CD8-positive, alpha-beta memory T cell (primary cell): ENCODE measurements around the gene MAGI1. TPM values are rescaled to one million over a fixed set of nuclear protein-coding genes. Genes with fewer than 3 reads are reported as not detected.

Experiments used
- CTCF ChIA-PET: fragments of 350-600 bp; sonication (Branson Sonifier 250); formaldehyde crosslinking; loops from one replicate; lab custom pipeline; 2021; ENCODE audit warnings: antibody characterized with exemption; lab: Charles Lee
- POLR2A ChIA-PET: fragments of 350-600 bp; sonication (Branson Sonifier 250); formaldehyde crosslinking; loops from one replicate; lab custom pipeline; 2021; ENCODE audit warnings: antibody characterized with exemption; lab: Charles Lee
- DNase-seq, 5 donors: peaks; one replicate each; pipeline versions ENCODE4 v3.0.0 to v3.0.0-alpha.2; 2020 to 2022; ENCODE audit warnings: mixed read lengths in 1 of 5
- H3K27ac ChIP-seq: one replicate; pipeline ENCODE4 v1.7.0; 2013; ENCODE audit warnings: low read depth, mild to moderate bottlenecking, low read length, moderate library complexity
- H3K27me3 ChIP-seq: 2 replicates; pipeline ENCODE4 v1.7.0; 2013; ENCODE audit warnings: low read length, mild to moderate bottlenecking; ENCODE audit not compliant: insufficient read depth, poor library complexity, severe bottlenecking
- H3K36me3 ChIP-seq: 2 replicates; pipeline ENCODE4 v1.7.0; 2013; ENCODE audit warnings: mild to moderate bottlenecking, low read length, moderate library complexity; ENCODE audit not compliant: insufficient read depth
- H3K4me1 ChIP-seq: 2 replicates; pipeline ENCODE4 v1.7.0; 2013; ENCODE audit warnings: mild to moderate bottlenecking, low read length, moderate library complexity; ENCODE audit not compliant: insufficient read depth
- H3K4me3 ChIP-seq: 2 replicates; pipeline ENCODE4 v1.7.0; 2013; ENCODE audit warnings: mild to moderate bottlenecking, low read length
- H3K9me3 ChIP-seq: 2 replicates; pipeline ENCODE4 v1.7.0; 2013; ENCODE audit warnings: mild to moderate bottlenecking, low read length
- H3K27ac Mint-ChIP-seq, 8 donors: one replicate each; pipeline ENCODE4 v1.8.0; 2020 to 2021; ENCODE audit warnings: mixed read lengths in 8 of 8, mild to moderate bottlenecking in 6 of 8, inconsistent platforms in 3 of 8, moderate library complexity in 3 of 8
- H3K27me3 Mint-ChIP-seq, 2 donors: one replicate each; pipeline ENCODE4 v1.8.0; 2020 to 2021; ENCODE audit warnings: mixed read lengths in 2 of 2, mild to moderate bottlenecking in 1 of 2, moderate library complexity in 1 of 2
- H3K36me3 Mint-ChIP-seq, 3 donors: one replicate each; pipeline ENCODE4 v1.8.0; 2020 to 2021; ENCODE audit warnings: mixed read lengths in 3 of 3, inconsistent platforms in 1 of 3, mild to moderate bottlenecking in 1 of 3
- H3K4me1 Mint-ChIP-seq, 3 donors: one replicate each; pipeline ENCODE4 v1.8.0; 2020 to 2021; ENCODE audit warnings: mixed read lengths in 3 of 3, inconsistent platforms in 1 of 3, mild to moderate bottlenecking in 1 of 3
- H3K4me3 Mint-ChIP-seq, 7 donors: one replicate each; pipeline ENCODE4 v1.8.0; 2020 to 2021; ENCODE audit warnings: mixed read lengths in 7 of 7, mild to moderate bottlenecking in 6 of 7, moderate library complexity in 4 of 7, inconsistent platforms in 2 of 7
- H3K9me3 Mint-ChIP-seq, 5 donors: one replicate each; pipeline ENCODE4 v1.8.0; 2020 to 2022; ENCODE audit warnings: mixed read lengths in 5 of 5, mild to moderate bottlenecking in 3 of 5, moderate library complexity in 2 of 5, inconsistent platforms in 1 of 5
- polyA plus RNA-seq: library from polyadenylated mRNA; unstranded; fragments of 300-500 nt; fragmentation: Illumina TruSeq; gene quantifications from one replicate; pipeline ENCODE4 v1.2.3, GENCODE V29; 2021
- total RNA-seq, 2 experiments: library from RNA; stranded (reverse); gene quantifications; one replicate each; pipeline ENCODE4 v1.2.3, GENCODE V29; 2021

The MAGI1 gene
- total and polyA plus RNA-seq, 3 experiments from 2014 or later: 0.15 to 0.42 TPM; not detected in 1

DNA sequence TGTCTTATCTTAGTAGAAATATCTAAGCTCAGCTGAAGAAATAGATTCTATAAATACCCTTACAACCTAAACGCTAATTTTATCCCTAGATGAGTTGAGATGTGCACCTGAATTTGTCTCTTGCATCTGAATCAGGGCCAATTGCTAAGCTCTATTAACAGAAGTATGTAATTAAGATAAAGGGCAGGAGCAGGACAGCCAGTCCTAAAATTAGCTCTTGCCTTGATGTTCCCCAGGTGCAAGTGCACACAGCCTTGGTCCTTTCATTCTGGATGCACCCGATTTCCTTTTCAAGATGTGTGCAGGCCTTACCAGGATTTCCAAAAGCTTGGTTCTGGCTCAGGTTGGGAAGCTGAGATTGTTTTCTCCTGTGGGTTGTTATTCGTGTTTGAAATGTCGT, 52.4 kb downstream of the MAGI1 start:
- no peaks in the 10 kb centered on the region for H3K4me1 ChIP-seq
- ChIA-PET CTCF (interaction anchor here (1.1 kb wide), 1 partner anchor 9 kb away, joined by 3 read pairs; no protein-coding TSS in a partner anchor), POLR2A (no interaction called here)
- no peaks in the 10 kb centered on the region for H3K9me3 ChIP-seq
- H3K9me3 Mint-ChIP-seq: peaks cover 0 to 3% (median 0%) of the 10 kb centered on the region in 5 donors
- H3K36me3 Mint-ChIP-seq: no peaks in the 10 kb centered on the region
- no peak overlapping the region for H3K27ac ChIP-seq
- no peak for DNase-seq
- H3K27ac Mint-ChIP-seq: no peak overlapping the region
- no peaks in the 10 kb centered on the region for H3K4me1 Mint-ChIP-seq
- peaks cover 4 to 5% of the 10 kb centered on the region in 2 donors for H3K27me3 Mint-ChIP-seq
- no peaks in the 10 kb centered on the region for H3K27me3 ChIP-seq
- H3K4me3 ChIP-seq: no peak overlapping the region
- H3K36me3 ChIP-seq: no peaks in the 10 kb centered on the region
- H3K4me3 Mint-ChIP-seq: no peak overlapping the region

DNA sequence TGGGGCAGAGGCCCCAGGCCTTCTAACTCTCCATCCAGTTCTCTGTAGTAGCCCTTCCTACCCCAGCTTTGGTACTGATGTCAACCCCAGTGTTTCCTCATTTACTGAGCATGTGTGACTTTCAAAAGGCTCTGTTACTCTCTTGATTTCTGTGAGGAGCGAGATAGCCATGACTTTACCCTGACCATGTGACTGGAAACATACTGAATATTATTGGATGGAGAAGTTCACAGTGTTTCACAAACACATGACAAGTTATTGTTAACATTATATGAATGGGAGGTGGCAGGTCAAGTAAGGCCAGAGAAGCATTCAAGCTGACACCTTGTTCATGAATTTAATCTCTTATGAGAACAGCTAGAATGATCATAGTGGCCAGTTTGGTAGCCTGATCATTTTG, 53.7 kb downstream of the MAGI1 start:
- peaks cover 4 to 5% of the 10 kb centered on the region in 2 donors for H3K27me3 Mint-ChIP-seq
- H3K36me3 Mint-ChIP-seq: no peaks in the 10 kb centered on the region
- Histone ChIP-seq H3K9me3 (no peaks in the 10 kb centered on the region), H3K36me3 (no peaks in the 10 kb centered on the region), H3K4me3 (no peak overlapping the region), H3K27ac (no peak overlapping the region), H3K27me3 (no peaks in the 10 kb centered on the region), H3K4me1 (no peaks in the 10 kb centered on the region)
- POLR2A ChIA-PET: no interaction called here
- CTCF ChIA-PET: no interaction called here
- no peaks in the 10 kb centered on the region for H3K4me1 Mint-ChIP-seq
- no peak overlapping the region for H3K27ac Mint-ChIP-seq
- peaks cover 0 to 3% (median 0%) of the 10 kb centered on the region in 5 donors for H3K9me3 Mint-ChIP-seq
- no peak for DNase-seq
- H3K4me3 Mint-ChIP-seq: no peak overlapping the region

DNA sequence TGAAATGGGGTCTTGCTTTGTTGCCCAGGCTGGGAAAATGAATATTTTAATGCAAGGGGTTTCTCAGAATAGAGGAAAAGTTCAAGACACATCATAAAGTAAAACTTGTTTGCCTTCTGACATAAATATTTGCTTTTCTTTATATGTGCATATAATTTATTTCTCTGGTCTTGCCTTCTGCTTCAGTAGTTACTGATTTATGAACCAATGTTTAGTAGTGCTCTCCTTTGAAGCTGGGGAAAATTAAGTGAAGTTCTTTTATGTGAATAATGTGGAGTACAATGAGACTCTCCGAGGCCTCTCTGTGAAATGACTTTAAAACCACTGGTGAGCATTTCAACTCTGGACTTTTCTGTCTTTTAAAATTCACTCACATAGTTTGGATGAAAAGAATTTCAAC, 55.6 kb downstream of the MAGI1 start:
- POLR2A ChIA-PET: no interaction called here
- CTCF ChIA-PET: no interaction called here
- no peak for DNase-seq
- Mint-ChIP-seq H3K27ac (no peak overlapping the region), H3K4me1 (no peaks in the 10 kb centered on the region), H3K9me3 (peaks cover 0 to 6% (median 0%) of the 10 kb centered on the region in 5 donors), H3K36me3 (no peaks in the 10 kb centered on the region), H3K27me3 (peaks cover 0 to 3% of the 10 kb centered on the region in 2 donors), H3K4me3 (no peak overlapping the region)
- H3K27me3 ChIP-seq: no peaks in the 10 kb centered on the region
- H3K4me1 ChIP-seq: no peaks in the 10 kb centered on the region
- H3K9me3 ChIP-seq: no peaks in the 10 kb centered on the region
- no peak overlapping the region for H3K27ac ChIP-seq
- no peak overlapping the region for H3K4me3 ChIP-seq
- no peaks in the 10 kb centered on the region for H3K36me3 ChIP-seq

DNA sequence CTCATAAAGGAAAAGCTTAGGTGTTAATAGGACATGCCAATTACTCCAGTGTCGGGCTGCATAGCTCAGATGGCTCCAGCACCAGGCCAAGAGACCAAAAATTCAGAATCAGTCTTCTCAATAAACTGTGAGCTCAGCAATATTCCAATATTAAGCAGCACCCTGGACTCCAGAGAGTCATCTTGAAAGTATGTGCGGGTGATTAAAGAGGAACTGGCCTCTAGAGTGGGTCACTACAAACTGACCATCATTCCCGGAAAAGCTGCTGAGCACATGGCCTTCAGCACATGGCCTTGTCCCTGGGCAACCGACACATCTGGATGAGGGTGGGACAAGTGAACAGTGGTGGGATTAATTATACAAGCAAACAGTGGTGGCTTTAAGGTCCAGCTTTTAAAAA, 59.0 kb downstream of the MAGI1 start:
- H3K4me1 ChIP-seq: no peaks in the 10 kb centered on the region
- no peak overlapping the region for H3K27ac Mint-ChIP-seq
- no peaks in the 10 kb centered on the region for H3K36me3 Mint-ChIP-seq
- DNase-seq: no peak
- ChIA-PET POLR2A (no interaction called here), CTCF (no interaction called here)
- H3K4me3 ChIP-seq: no peak overlapping the region
- no peak overlapping the region for H3K27ac ChIP-seq
- no peaks in the 10 kb centered on the region for H3K27me3 Mint-ChIP-seq
- no peak overlapping the region for H3K4me3 Mint-ChIP-seq
- H3K9me3 ChIP-seq: no peaks in the 10 kb centered on the region
- no peaks in the 10 kb centered on the region for H3K36me3 ChIP-seq
- no peaks in the 10 kb centered on the region for H3K27me3 ChIP-seq
- peaks cover 0 to 6% (median 0%) of the 10 kb centered on the region in 5 donors for H3K9me3 Mint-ChIP-seq
- H3K4me1 Mint-ChIP-seq: no peaks in the 10 kb centered on the region

DNA sequence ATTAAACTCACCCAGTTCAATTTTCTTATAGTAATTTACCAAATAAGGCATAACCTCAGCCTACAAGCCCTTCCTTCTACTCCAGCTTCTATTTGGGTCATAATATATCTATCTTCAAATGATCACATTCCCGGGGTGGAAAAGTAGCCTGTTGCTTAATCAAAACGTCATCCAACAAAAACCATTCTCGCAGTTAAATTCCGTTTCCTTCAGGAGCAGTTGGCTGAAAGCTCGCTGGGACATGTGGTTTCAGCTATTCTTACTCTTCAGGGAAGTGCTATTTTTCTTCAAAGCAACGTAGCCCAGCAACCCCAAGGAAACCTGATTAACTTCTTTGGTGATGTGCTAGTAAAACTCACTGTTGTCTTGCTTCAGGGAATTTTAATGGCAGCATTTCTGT, 59.6 kb downstream of the MAGI1 start:
- H3K4me1 ChIP-seq: no peaks in the 10 kb centered on the region
- no peaks in the 10 kb centered on the region for H3K27me3 ChIP-seq
- Mint-ChIP-seq H3K36me3 (no peaks in the 10 kb centered on the region), H3K27me3 (peaks cover 0 to 1% of the 10 kb centered on the region in 2 donors), H3K9me3 (peaks cover 0 to 6% (median 0%) of the 10 kb centered on the region in 5 donors), H3K4me1 (no peaks in the 10 kb centered on the region), H3K4me3 (no peak overlapping the region), H3K27ac (no peak overlapping the region)
- no peak for DNase-seq
- no peaks in the 10 kb centered on the region for H3K9me3 ChIP-seq
- H3K36me3 ChIP-seq: no peaks in the 10 kb centered on the region
- H3K27ac ChIP-seq: no peak overlapping the region
- ChIA-PET POLR2A (no interaction called here), CTCF (no interaction called here)
- no peak overlapping the region for H3K4me3 ChIP-seq

DNA sequence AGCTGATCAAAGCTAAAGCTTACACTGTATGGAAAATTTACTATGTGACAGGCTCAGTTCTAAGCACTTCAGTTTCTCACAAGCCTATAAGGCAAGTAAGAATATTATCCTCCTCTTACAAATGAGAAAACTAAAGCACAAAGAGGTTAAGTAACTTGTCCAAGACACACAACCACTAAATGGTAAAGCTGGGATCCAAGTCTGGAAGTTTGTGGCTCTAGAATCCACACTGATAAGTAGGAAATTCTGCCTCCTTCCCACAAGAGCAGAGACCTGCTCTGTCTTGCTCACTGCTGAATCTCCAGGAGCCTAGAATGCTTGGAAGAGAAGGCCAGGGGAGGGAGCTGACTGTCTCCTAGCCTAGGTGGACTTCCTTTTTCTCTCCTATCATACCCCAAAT, 60.6 kb downstream of the MAGI1 start:
- H3K36me3 ChIP-seq: no peaks in the 10 kb centered on the region
- Mint-ChIP-seq H3K36me3 (no peaks in the 10 kb centered on the region), H3K4me3 (no peak overlapping the region), H3K4me1 (no peaks in the 10 kb centered on the region), H3K27ac (no peak overlapping the region), H3K27me3 (peaks cover 0 to 1% of the 10 kb centered on the region in 2 donors), H3K9me3 (peaks cover 0 to 6% (median 0%) of the 10 kb centered on the region in 5 donors)
- ChIA-PET POLR2A (no interaction called here), CTCF (no interaction called here)
- H3K9me3 ChIP-seq: no peaks in the 10 kb centered on the region
- H3K27ac ChIP-seq: no peak overlapping the region
- DNase-seq: no peak
- no peak overlapping the region for H3K4me3 ChIP-seq
- H3K27me3 ChIP-seq: no peaks in the 10 kb centered on the region
- H3K4me1 ChIP-seq: no peaks in the 10 kb centered on the region

DNA sequence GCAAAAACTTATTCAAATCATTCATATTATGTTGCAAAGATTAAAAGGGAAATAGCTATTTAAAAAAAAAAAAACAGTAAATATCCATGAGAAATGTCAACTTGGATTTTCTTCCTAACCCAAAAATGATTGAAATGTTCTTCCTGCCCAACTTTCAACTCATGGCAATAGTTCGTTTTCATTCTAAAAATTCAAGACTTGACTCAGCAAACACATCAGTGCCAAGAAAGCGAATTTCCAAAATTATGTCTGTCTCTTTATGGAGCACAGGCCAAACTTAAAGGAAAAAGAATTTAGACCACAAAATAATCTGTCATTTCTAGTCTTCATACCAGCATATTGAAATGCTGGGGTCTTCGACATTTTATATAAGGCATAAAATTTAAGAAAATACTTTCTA, 63.7 kb downstream of the MAGI1 start:
- Histone ChIP-seq H3K36me3 (no peaks in the 10 kb centered on the region), H3K27me3 (no peaks in the 10 kb centered on the region), H3K4me1 (no peaks in the 10 kb centered on the region), H3K27ac (no peak overlapping the region), H3K4me3 (no peak overlapping the region), H3K9me3 (no peaks in the 10 kb centered on the region)
- no peaks in the 10 kb centered on the region for H3K36me3 Mint-ChIP-seq
- DNase-seq: no peak
- H3K4me1 Mint-ChIP-seq: no peaks in the 10 kb centered on the region
- CTCF ChIA-PET: no interaction called here
- POLR2A ChIA-PET: no interaction called here
- H3K27me3 Mint-ChIP-seq: peaks cover 0 to 1% of the 10 kb centered on the region in 2 donors
- H3K27ac Mint-ChIP-seq: no peak overlapping the region
- H3K9me3 Mint-ChIP-seq: peaks cover 0 to 8% (median 0%) of the 10 kb centered on the region in 5 donors
- no peak overlapping the region for H3K4me3 Mint-ChIP-seq

DNA sequence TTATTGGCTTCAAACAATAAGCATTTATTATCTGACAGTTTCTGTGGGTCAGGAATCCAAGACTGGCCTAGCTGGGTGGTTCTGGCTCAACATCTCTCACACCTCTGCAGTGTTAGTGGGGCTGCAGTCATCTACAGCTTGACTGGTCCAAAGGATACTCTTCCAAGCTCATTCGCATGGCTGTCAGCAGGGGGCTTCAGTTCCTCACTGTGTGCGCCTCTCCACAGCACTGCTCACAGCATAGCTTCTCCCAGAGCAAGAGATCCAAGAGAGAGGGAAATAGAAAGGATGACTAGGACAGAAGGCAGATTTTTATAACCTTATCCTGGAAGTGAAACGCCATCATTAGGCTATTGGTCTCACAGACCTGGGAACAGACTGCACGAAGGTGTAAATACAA, 64.2 kb downstream of the MAGI1 start:
- H3K27me3 ChIP-seq: no peaks in the 10 kb centered on the region
- Mint-ChIP-seq H3K27ac (no peak overlapping the region), H3K36me3 (no peaks in the 10 kb centered on the region), H3K9me3 (peaks cover 0 to 8% (median 0%) of the 10 kb centered on the region in 5 donors), H3K4me1 (no peaks in the 10 kb centered on the region), H3K27me3 (peaks cover 0 to 1% of the 10 kb centered on the region in 2 donors), H3K4me3 (no peak overlapping the region)
- no peaks in the 10 kb centered on the region for H3K9me3 ChIP-seq
- no peak for DNase-seq
- ChIA-PET CTCF (no interaction called here), POLR2A (no interaction called here)
- H3K27ac ChIP-seq: no peak overlapping the region
- H3K36me3 ChIP-seq: no peaks in the 10 kb centered on the region
- no peaks in the 10 kb centered on the region for H3K4me1 ChIP-seq
- no peak overlapping the region for H3K4me3 ChIP-seq

DNA sequence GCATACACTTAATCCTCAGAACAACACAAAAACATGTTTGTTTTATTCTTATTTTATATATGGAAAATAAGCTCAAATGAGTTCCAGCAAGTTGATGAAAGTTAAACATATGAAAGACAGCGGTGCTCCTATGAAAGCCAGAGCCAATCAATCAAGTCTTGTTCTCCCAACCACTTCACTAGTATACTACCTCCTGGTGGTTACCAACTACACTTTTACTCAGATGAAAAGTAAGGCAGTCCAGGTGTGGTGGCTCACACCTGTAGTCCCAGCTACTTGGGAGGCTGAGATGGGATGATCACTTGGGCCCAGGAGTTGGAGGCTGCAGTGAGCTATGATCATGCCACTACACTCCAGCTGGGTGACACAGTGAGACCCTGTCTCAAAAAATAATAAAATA, 66.0 kb downstream of the MAGI1 start:
- Histone ChIP-seq H3K4me1 (no peaks in the 10 kb centered on the region), H3K4me3 (no peak overlapping the region), H3K9me3 (no peaks in the 10 kb centered on the region), H3K36me3 (no peaks in the 10 kb centered on the region), H3K27ac (no peak overlapping the region), H3K27me3 (no peaks in the 10 kb centered on the region)
- Mint-ChIP-seq H3K27ac (no peak overlapping the region), H3K9me3 (peaks cover 0 to 5% (median 0%) of the 10 kb centered on the region in 5 donors), H3K27me3 (peaks cover 0 to 1% of the 10 kb centered on the region in 2 donors), H3K36me3 (no peaks in the 10 kb centered on the region), H3K4me3 (no peak overlapping the region), H3K4me1 (no peaks in the 10 kb centered on the region)
- CTCF ChIA-PET: no interaction called here
- POLR2A ChIA-PET: no interaction called here
- DNase-seq: no peak
